ENCODE measurements around the gene TTN.
"Not testable (repeated sequence)": the region's sequence is repeated elsewhere in the genome, so short reads cannot be mapped to it uniquely, and the experiment has no call there.

TTN gene

DNA sequence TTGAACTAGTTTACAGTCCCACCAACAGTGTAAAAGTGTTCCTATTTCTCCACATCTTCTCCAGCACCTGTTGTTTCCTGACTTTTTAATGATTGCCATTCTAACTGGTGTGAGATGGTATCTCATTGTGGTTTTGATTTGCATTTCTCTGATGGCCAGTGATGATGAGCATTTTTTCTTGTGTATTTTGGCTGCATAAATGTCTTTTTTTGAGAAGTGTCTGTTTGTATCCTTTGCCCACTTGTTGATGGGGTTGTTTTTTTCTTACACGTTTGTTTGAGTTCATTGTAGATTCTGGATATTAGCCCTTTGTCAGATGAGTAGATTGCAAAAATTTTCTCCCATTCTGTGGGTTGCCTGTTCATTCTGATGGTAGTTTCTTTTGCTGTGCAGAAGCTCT is 281.8 kb downstream of the TTN start:
- not testable (repeated sequence) for DNase-seq

- DNase-seq: not testable (repeated sequence)
Measured at GRCh38 chr2:178525010-178525409, 282.2 kb downstream of the TTN start.

GRCh38 chr2:178523596-178524134 is 283.6 kb downstream of the TTN start:
- DNase-seq: peak in 1 of 2 experiments; percentile 6

GRCh38 chr2:178522950-178523595 is 284.1 kb downstream of the TTN start:
- DNase-seq: peak; percentile 85 to 91

DNA sequence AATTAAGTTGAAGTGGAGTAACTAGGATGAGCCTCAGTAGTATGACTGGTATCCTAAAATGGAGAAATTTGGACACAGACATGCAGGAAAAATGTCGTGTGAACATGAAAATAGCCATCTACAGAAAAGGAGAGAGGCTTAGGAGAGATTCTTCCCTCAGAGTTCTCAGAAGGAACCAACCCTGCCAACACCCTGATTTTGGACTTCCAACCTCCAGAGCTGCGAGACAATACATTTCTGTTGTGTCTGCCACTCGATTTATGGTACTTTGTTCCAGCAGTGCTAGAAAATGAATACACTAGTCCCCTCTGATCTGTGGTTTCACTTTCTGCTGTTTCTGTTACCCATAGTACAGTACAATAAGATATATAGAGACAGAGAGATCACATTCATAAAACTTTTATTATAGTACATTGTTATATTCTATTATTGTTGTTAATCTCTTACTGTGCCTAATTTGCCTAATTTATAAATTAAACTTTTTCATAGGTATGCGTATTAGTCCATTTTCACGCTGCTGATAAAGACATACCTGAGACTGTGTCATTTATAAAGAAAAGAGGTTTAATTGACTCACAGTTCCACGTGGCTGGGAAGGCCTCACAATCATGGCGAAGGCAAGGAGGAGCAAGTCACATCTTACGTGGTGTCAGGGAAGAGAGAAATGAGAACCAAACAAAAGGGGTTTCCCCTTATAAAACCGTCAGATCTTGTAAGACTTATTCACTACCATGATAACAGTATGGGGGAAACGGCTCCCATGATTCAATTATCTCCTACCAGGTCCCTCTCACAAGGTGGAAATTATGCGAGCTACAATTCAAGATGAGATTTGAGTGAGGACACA is 285.7 kb downstream of the TTN start:
- no peak for DNase-seq

DNA sequence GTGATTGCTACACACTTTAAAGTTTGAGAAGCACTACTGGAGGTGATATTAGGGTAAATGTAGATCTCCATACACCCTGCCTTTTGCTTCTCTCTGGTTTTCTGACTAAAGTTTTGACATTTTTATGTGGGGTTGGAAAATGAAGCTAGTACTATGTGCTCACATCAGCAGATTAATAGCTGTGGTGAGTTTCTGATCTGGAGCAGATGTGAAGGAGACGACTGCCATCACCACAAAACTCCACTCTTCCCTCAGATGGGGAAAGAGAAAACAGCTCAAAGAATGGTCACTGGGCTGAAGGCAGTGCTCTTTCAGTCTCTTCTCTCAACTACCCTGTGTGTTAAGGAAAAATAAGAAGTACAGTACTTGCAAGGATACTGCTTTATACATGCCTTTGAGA is 289.7 kb downstream of the TTN start:
- DNase-seq: no peak

- no peak for DNase-seq
Measured at GRCh38 chr2:178514664-178515063, 292.6 kb downstream of the TTN start.

- no peak for DNase-seq
Measured at GRCh38 chr2:178513876-178514275, 293.3 kb downstream of the TTN start.

DNA sequence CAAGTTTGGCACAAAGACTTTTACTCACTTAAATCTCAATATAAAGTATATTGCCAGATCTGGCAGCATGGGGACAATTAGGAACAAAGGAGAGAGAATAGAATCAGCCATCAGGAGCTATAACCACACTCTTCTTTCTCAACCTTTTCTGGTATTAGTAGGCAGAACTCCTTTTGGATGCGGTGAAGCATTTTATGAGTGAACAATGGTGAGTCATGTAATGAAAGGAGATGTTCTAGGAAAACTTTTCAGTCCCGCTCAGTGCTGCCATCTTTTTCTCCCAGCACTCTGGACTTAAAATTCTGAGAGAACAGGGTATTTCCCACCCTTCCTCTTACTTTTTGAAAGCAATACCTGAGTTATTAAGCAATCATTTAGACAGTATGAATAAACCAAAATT is 294.7 kb downstream of the TTN start:
- DNase-seq: no peak

- no peak for DNase-seq
Measured at GRCh38 chr2:178510384-178510783, 296.8 kb downstream of the TTN start.

DNA sequence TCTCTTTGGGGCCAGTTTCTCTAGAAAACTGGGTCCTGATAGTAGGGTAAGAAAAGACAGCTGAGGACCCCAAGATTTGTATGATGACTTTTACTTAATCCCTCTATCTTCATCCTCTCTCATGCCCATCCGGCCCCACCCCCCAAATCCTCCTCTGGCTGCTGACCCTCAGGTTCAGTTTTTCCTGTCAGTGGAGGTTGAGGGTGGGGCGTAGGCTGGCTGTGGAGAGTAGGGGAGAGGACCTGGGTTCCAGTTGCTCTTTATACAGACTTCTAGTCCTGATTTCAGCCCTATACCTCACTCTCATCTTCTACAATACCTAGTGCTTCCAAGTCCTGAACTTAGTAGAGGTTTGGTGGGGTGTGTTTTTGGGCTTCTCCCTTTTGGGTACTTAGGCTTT is 298.6 kb downstream of the TTN start:
- peak; percentile 24 to 50 for DNase-seq

DNA sequence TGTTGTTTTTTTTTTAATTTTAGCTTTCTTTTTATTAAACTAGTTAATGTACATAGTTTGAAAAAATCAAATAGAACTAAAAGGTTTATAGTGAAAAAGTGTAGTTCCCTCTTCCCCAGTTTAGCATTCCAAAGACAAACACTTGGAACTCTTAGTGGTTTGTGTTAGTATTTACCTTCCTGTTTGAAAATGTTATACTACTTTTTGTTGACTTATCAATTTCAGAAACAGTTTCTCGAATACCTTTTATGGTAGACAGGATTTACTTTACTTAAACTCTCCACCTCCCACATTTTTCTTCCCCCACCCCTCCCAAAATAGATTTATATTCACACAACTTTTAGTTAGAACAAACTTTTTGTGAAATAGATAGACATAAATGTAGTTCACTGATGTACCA is 300.3 kb downstream of the TTN start:
- no peak for DNase-seq

DNA sequence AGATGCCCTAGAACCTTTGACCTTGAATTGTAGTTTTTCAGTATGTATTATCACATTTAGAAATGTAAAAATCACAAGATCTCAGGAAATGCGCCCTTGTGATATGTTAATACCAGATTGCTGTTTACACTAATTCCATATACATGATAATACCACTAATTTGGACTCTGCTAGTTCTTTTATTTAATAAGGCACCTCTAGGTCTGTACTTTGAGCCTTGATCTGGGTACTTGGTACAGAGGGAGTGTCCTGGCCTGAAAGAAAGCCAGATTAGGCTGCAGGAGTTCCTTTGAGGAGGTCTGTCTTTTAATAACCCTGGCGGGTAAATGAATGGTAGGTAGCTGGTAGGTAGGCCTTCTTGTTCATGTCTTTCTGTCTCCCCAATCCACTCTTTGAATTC is 300.7 kb downstream of the TTN start:
- no peak for DNase-seq

DNA sequence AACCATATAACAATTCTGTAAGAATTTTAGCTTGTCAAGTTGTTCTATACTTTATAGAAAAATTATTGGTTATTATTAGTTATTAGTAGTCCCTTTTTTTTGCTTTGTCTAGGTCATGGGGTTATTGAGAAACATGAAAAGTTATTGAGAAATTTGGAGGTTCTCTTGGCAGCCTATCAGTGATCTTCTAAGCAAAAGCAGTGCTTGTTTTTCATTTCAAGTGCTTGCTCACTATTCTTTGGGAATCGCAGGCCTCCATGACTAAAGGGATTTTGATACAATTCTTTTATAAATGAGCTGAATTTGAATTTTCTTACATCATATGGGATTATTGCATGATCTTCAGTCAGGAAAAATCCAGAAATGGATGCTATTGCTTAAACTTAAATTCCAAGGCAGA is 301.1 kb downstream of the TTN start:
- no peak for DNase-seq

DNA sequence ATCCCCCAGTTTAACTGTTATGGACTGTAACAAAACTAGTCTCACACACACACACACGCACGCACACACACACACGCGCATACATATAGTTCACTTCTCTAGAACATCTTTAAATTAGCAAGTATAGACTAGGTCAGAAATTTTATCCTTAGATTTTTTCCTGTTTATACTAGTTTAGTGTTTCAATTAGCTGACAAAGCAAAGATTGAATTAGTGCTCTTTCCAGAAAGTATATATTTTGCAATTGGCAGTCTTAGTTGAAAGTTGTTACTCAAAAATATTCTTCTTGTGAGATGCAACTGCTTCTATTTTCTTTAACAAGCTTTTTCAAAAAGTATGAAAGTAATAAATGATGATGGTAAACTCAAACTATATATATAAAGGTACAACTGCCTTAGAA is 304.5 kb downstream of the TTN start:
- no peak for DNase-seq

DNA sequence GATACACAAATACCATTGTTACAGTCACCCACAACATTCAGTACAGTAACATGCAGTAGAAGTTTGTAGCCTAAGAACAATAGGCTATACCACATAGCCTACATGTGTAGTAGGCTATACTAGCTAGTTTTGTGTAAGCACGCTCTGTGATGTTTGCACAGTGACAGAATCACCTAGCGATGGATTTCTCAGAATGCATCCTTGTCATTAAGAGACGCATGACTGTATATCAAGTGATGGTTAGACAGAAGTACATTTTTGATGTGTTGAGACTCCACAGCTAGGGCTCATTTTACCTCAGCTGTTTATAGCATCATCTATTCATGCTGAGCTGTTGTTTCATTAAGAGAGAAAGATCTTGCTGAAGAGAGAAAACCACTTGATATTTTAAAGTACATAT is 307.6 kb downstream of the TTN start:
- no peak for DNase-seq

- no peak for DNase-seq
Measured at GRCh38 chr2:178498137-178498536, 309.1 kb downstream of the TTN start.

DNA sequence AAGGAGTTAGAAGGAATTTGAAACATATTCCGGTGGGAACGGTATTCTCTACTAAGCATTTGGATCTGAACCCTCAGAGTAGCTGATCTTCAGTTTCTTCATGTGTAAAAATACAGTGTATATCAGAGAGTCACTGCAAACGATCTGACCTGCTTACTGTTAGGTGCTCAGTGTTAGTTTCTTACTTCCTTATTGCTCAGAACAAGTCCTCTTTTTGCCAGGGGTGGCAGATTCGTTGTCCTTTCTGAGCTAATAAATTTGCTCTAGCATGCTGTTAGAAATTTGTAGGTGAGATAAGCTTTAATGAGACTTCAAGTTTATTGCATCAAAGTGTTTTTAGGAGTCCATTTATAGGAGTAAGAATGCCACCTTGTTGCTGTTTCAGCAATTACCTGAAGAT is 311.2 kb downstream of the TTN start:
- DNase-seq: no peak

- DNase-seq: no peak
Measured at GRCh38 chr2:178491612-178492011, 315.6 kb downstream of the TTN start.

DNA sequence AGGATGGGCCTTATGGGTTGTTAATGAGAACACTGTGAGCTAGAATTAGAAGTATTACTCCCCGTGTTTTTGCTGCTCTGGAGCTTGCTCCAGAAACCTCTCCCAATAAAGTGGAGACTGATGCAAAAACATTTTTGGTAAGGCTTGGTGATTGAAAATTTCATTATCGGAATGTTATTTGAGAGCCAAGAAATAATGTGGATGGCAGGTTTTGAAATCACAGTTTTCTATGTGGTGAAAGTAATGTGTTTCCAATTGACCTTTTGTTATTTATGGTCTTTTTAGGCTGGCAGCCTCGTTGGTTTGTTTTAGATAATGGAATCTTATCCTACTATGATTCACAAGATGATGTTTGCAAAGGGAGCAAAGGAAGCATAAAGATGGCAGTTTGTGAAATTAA is 321.9 kb downstream of the TTN start:
- DNase-seq: no peak

DNA sequence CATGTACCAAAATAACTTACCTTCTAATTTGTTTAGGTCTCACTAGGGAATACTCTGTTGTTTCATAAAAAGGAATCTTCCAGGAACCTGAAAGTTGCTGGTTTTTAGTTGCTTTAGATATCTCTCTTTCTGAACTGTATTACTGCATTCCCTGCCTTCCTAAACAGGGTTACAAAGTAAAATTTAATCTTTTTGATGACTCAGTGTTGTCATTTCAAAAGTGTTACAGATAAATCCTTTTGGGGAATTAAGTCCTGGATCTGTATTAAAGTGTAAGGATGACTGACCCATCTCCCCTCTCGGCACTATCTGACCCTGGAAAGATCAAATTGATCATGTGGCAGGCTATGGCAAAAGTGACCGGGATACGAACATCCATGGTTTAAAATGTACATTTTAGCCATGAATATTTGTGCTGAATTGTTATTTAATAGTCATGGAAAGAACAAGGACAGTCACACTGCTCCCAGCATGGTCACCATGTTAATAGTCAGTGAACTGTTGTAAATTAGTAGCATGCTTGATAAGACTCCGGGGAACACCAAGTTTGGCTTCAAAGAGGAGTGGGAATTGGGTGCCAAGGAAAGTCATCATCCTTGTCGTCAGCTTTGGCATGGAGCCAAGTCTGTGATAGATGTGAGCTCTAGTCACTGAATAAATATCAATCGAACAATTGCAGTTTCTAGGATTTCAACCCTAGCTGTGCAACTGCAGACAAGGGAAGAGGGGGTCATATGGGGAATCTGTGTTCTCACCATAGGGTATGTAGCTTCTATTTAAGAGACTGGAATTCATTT is 322.8 kb downstream of the TTN start:
- no peak for DNase-seq

DNA sequence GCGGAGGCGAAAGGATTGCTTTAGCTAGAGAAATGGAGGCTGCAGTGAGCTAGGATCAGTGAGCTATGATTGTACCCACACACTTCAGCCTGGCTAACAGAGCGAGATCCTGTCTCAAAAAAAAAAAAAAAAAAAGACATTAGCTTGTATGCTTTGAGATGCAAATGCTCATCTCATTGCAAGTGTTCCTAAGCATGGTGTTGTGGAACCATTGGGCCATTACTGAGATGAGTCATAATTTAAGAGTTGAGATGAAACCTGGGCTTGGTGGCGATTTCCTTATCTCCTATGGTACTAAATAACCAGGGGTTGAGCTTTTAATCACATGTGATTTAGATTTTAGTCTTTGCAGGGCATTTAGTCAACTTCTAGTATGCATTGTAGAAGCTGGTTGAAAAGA is 324.8 kb downstream of the TTN start:
- no peak for DNase-seq

Data from Kasumi-1 (cell line).